GM12878 (cell line): ENCODE data around the gene HHLA2. TPM values are rescaled to one million over a fixed set of nuclear protein-coding genes. Genes with fewer than 3 reads are reported as not detected.

Experiments used
- ATAC-seq: fragments of 200-7000 bp; cut with Tn5 transposase; 3 replicates; pipeline ENCODE4 v1.9.1; 2020; ENCODE audit warnings: mild to moderate bottlenecking, moderate library complexity
- BruUV-seq: library from RNA; stranded (reverse); fragments of 400-500 nt; replicated peaks from 2 replicates; lab custom pipeline; 2021; lab: Mats Ljungman, UMichigan
- CTCF ChIA-PET: fragments of 300-600 bp; sonication (Branson Sonifier 250); formaldehyde crosslinking; extraction: SDS; loops from one replicate; lab custom pipeline; 2021; ENCODE audit warnings: inconsistent platforms; lab: Yijun Ruan, JAX
- POLR2A ChIA-PET: fragments of 350-600 bp; formaldehyde crosslinking; extraction: SDS; loops from one replicate; lab custom pipeline; 2021; ENCODE audit warnings: inconsistent platforms; lab: Charles Lee
- RAD21 ChIA-PET: fragments of 300-600 bp; sonication (Branson Sonifier 250); formaldehyde crosslinking; loops from one replicate; lab custom pipeline; 2023; ENCODE audit warnings: antibody characterized with exemption; ENCODE audit not compliant: unreplicated experiment; lab: Charles Lee
- SMC1A ChIA-PET: fragments of 300-600 bp; sonication (Branson Sonifier 250); formaldehyde crosslinking; loops from one replicate; lab custom pipeline; 2023; ENCODE audit not compliant: unreplicated experiment, uncharacterized antibody; lab: Charles Lee
- DNase-seq: peaks from one replicate; pipeline ENCODE4 v3.0.0-alpha.2; 2011; ENCODE audit warnings: low read depth, low spot score
- FAIRE-seq: peaks from 3 replicates; lab custom pipeline; 2011; peaks lifted over from hg19 to GRCh38; lab: Jason Lieb, UNC
- H2AFZ ChIP-seq: 2 replicates; pipeline ENCODE4 v1.6.0; 2011; ENCODE audit warnings: low read depth, low read length, control low read depth; ENCODE audit not compliant: control insufficient read depth
- H3K27ac ChIP-seq: 2 replicates; pipeline ENCODE4 v1.5.1; 2011; ENCODE audit warnings: control low read depth; ENCODE audit not compliant: control insufficient read depth, insufficient read depth
- H3K27me3 ChIP-seq, 2 experiments: replicated peaks in 1 of 2; 2 replicates each; pipeline versions ENCODE4 v1.6.0 to v1.6.1; 2011; ENCODE audit warnings: low read length in 1 of 2; ENCODE audit not compliant: control insufficient read depth in 2 of 2, insufficient read depth in 2 of 2
- H3K36me3 ChIP-seq, 2 experiments: 2 replicates each; pipeline ENCODE4 v1.5.1; 2011; ENCODE audit warnings: low read length in 1 of 2; ENCODE audit not compliant: control insufficient read depth in 2 of 2, insufficient read depth in 2 of 2
- H3K4me1 ChIP-seq: 2 replicates; pipeline ENCODE4 v1.6.1; 2011; ENCODE audit warnings: mild to moderate bottlenecking, low read length, moderate library complexity, mixed read lengths; ENCODE audit not compliant: control insufficient read depth, insufficient read depth
- H3K4me2 ChIP-seq: 2 replicates; pipeline ENCODE4 v1.6.0; 2011; ENCODE audit warnings: control low read depth; ENCODE audit not compliant: control insufficient read depth, insufficient read depth
- H3K4me3 ChIP-seq: fragments of 200-600 bp; sonication (generic); 2 replicates; pipeline ENCODE4 v1.5.1; 2016
- H3K79me2 ChIP-seq: 2 replicates; pipeline ENCODE4 v1.6.0; 2011; ENCODE audit warnings: low read length; ENCODE audit not compliant: control insufficient read depth, insufficient read depth
- H3K9ac ChIP-seq: 2 replicates; pipeline ENCODE4 v1.8.0; 2011; ENCODE audit warnings: low read length, control low read depth, mixed read lengths; ENCODE audit not compliant: control insufficient read depth, insufficient read depth
- H3K9me3 ChIP-seq: replicated peaks from 3 replicates; pipeline ENCODE4 v1.5.1; 2011; ENCODE audit warnings: mild to moderate bottlenecking, low read length; ENCODE audit not compliant: control insufficient read depth, insufficient read depth
- H4K20me1 ChIP-seq: 2 replicates; pipeline ENCODE4 v1.6.0; 2011; ENCODE audit not compliant: control insufficient read depth, insufficient read depth
- NRF1 ChIP-seq: conservative IDR thresholded peaks from 2 replicates; pipeline ENCODE4 v1.6.1; 2011; ENCODE audit warnings: mild to moderate bottlenecking, low read depth, low read length, improper control_type of control experiment
- ZNF24 ChIP-seq: fragments of 450-650 bp; IDR thresholded peaks from 2 replicates; pipeline ENCODE4 v1.6.1; 2017; ENCODE audit warnings: antibody characterized with exemption, mild to moderate bottlenecking
- WGBS: methylation state at CpG from one replicate; pipeline ENCODE4 v1.1.6; 2016; ENCODE audit warnings: low lambda C conversion rate; ENCODE audit not compliant: insufficient replicate concordance, insufficient coverage; ENCODE audit errors: missing lambda C conversion rate; 5-methylcytosine and 5-hydroxymethylcytosine counted together
- in situ Hi-C: fragments of 300-500 bp; cut with MboI; formaldehyde crosslinking; loops from 9 replicates; pipeline ENCODE4 v1.14.3; 2018; ENCODE audit warnings: mixed read lengths
- intact Hi-C: fragments of 100-400 bp; cut with micrococcal nuclease; formaldehyde crosslinking; loops from one replicate; pipeline ENCODE4 v1.14.2; 2022; ENCODE audit not compliant: unreplicated experiment
- polyA plus RNA-seq, 11 experiments: library from polyadenylated mRNA; depleted of rRNA in 4 of 11; unstranded in 6 of 11; stranded (reverse) in 5 of 11; fragments of >200 nt; fragmentation: Nextera tagmentation in 4 of 11; fragmentation: Illumina TruSeq in 1 of 11; extraction: Ambion mirVana in 4 of 11; extraction: Trizol in 1 of 11; gene quantifications; 1 replicate in 1 of 11; 2 replicates in 10 of 11; pipeline versions ENCODE4 v1.2.1 to v1.2.3, GENCODE V29; 2011 to 2016; ENCODE audit warnings: inconsistent platforms in 2 of 11, missing spikeins in 2 of 11, low read depth in 1 of 11
- total RNA-seq, 4 experiments: library from RNA; depleted of rRNA in 3 of 4; stranded (reverse); fragments of >200 nt in 3 of 4; fragmentation: Illumina TruSeq in 1 of 4; extraction: Trizol in 1 of 4; gene quantifications; 2 replicates each; pipeline versions ENCODE4 v1.2.1 to v1.2.3, GENCODE V29; 2013 to 2021
- TF ChIP-seq, protein P1 (sequence below): IDR thresholded peaks from 2 replicates; pipeline ENCODE4 v1.6.1; 2012; ENCODE audit warnings: low read depth, low read length, improper control_type of control experiment
- TF ChIP-seq, protein P2 (sequence below): fragments of 450-650 bp; IDR thresholded peaks from 2 replicates; pipeline ENCODE4 v1.6.1; 2014; ENCODE audit warnings: mild to moderate bottlenecking
- TF ChIP-seq, protein P3 (sequence below): fragments of 450-650 bp; formaldehyde crosslinking; IDR thresholded peaks from 2 replicates; pipeline ENCODE4 v1.5.0; 2022; ENCODE audit warnings: mild to moderate bottlenecking, missing genetic modification characterization
- TF ChIP-seq, protein P4 (sequence below): IDR thresholded peaks from 2 replicates; pipeline ENCODE4 v1.6.1; 2011; ENCODE audit warnings: borderline replicate concordance, low read depth, mild to moderate bottlenecking, moderate library complexity, low read length; ENCODE audit not compliant: insufficient read depth, poor library complexity, severe bottlenecking
- TF ChIP-seq, protein P5 (sequence below): fragments of 150-350 bp; IDR thresholded peaks from 2 replicates; pipeline ENCODE4 v1.6.1; 2014; ENCODE audit warnings: mild to moderate bottlenecking, low read depth, low read length

Gene HHLA2
- total and polyA plus RNA-seq, 10 of the 15 experiments (the other 5 are each of a cell fraction or from before 2014, with no cell fraction given): 0.11 to 1.3 (median 0.28) TPM; not detected in 1

DNA sequence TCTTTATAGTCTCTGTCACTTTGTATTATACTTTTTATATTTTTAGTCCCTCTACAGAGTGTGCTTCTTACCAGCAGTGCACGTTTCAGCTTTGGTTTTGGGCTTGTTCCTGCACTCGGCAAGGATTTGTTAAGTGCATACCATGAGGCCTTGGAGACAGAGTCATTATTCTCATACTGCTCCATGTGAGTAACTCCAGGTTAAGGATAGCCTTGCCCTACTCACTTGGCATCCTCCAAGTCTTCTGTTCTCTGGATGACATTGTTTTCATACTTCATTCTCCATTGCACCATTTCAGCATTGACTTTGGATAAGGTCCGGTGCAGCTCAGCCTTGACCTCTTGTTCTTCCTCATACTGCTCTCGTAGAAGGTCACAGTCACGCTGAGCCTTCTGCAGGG, 117.7 kb downstream of the HHLA2 start:
- Histone ChIP-seq H3K4me1 (no peaks in the 10 kb centered on the region), H3K4me2 (no peak overlapping the region), H3K27ac (no peak overlapping the region), H3K79me2 (no peaks in the 10 kb centered on the region), H3K4me3 (no peak overlapping the region), H2AFZ (no peak overlapping the region), H3K27me3 (no peaks in the 10 kb centered on the region), H3K9ac (no peak overlapping the region), H4K20me1 (no peaks in the 10 kb centered on the region), H3K36me3 (no peaks in the 10 kb centered on the region), H3K9me3 (no peaks in the 10 kb centered on the region)
- intact Hi-C loops (no loop called here), in situ Hi-C loops (no loop called here)
- ChIA-PET RAD21 (interaction anchor here (1.2 kb wide), 1 partner anchor 64 kb away, joined by 3 read pairs; no protein-coding TSS in a partner anchor), SMC1A (interaction anchor here (0.7 to 1.3 kb wide), 3 partner anchors 9 to 242 kb away, joined by 3 to 4 read pairs (median 3); no protein-coding TSS in a partner anchor), CTCF (interaction anchor here (0.7 to 1.6 kb wide), 3 partner anchors 9 to 64 kb away, joined by 3 read pairs; no protein-coding TSS in a partner anchor), POLR2A (no interaction called here)
- DNase-seq (no peak), FAIRE-seq (no peak), ATAC-seq (no peak)
- no TSS peak for BruUV-seq
- TF ChIP-seq, protein P1, sequence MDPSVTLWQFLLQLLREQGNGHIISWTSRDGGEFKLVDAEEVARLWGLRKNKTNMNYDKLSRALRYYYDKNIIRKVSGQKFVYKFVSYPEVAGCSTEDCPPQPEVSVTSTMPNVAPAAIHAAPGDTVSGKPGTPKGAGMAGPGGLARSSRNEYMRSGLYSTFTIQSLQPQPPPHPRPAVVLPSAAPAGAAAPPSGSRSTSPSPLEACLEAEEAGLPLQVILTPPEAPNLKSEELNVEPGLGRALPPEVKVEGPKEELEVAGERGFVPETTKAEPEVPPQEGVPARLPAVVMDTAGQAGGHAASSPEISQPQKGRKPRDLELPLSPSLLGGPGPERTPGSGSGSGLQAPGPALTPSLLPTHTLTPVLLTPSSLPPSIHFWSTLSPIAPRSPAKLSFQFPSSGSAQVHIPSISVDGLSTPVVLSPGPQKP: no peak
- TF ChIP-seq NRF1 (no peak), ZNF24 (no peak)
- TF ChIP-seq, protein P2, sequence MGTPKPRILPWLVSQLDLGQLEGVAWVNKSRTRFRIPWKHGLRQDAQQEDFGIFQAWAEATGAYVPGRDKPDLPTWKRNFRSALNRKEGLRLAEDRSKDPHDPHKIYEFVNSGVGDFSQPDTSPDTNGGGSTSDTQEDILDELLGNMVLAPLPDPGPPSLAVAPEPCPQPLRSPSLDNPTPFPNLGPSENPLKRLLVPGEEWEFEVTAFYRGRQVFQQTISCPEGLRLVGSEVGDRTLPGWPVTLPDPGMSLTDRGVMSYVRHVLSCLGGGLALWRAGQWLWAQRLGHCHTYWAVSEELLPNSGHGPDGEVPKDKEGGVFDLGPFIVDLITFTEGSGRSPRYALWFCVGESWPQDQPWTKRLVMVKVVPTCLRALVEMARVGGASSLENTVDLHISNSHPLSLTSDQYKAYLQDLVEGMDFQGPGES: no peak
- TF ChIP-seq, protein P3, sequence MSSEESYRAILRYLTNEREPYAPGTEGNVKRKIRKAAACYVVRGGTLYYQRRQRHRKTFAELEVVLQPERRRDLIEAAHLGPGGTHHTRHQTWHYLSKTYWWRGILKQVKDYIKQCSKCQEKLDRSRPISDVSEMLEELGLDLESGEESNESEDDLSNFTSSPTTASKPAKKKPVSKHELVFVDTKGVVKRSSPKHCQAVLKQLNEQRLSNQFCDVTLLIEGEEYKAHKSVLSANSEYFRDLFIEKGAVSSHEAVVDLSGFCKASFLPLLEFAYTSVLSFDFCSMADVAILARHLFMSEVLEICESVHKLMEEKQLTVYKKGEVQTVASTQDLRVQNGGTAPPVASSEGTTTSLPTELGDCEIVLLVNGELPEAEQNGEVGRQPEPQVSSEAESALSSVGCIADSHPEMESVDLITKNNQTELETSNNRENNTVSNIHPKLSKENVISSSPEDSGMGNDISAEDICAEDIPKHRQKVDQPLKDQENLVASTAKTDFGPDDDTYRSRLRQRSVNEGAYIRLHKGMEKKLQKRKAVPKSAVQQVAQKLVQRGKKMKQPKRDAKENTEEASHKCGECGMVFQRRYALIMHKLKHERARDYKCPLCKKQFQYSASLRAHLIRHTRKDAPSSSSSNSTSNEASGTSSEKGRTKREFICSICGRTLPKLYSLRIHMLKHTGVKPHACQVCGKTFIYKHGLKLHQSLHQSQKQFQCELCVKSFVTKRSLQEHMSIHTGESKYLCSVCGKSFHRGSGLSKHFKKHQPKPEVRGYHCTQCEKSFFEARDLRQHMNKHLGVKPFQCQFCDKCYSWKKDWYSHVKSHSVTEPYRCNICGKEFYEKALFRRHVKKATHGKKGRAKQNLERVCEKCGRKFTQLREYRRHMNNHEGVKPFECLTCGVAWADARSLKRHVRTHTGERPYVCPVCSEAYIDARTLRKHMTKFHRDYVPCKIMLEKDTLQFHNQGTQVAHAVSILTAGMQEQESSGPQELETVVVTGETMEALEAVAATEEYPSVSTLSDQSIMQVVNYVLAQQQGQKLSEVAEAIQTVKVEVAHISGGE (CRISPR knock-in tag): no peak
- TF ChIP-seq, protein P4, sequence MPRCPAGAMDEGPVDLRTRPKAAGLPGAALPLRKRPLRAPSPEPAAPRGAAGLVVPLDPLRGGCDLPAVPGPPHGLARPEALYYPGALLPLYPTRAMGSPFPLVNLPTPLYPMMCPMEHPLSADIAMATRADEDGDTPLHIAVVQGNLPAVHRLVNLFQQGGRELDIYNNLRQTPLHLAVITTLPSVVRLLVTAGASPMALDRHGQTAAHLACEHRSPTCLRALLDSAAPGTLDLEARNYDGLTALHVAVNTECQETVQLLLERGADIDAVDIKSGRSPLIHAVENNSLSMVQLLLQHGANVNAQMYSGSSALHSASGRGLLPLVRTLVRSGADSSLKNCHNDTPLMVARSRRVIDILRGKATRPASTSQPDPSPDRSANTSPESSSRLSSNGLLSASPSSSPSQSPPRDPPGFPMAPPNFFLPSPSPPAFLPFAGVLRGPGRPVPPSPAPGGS: no peak
- TF ChIP-seq, protein P5, sequence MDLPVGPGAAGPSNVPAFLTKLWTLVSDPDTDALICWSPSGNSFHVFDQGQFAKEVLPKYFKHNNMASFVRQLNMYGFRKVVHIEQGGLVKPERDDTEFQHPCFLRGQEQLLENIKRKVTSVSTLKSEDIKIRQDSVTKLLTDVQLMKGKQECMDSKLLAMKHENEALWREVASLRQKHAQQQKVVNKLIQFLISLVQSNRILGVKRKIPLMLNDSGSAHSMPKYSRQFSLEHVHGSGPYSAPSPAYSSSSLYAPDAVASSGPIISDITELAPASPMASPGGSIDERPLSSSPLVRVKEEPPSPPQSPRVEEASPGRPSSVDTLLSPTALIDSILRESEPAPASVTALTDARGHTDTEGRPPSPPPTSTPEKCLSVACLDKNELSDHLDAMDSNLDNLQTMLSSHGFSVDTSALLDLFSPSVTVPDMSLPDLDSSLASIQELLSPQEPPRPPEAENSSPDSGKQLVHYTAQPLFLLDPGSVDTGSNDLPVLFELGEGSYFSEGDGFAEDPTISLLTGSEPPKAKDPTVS: no peak
- WGBS: 57% methylated on average over 5 of the region's 5 CpGs
